ENCODE results near the gene MEAK7.

The MEAK7 gene, protein sequence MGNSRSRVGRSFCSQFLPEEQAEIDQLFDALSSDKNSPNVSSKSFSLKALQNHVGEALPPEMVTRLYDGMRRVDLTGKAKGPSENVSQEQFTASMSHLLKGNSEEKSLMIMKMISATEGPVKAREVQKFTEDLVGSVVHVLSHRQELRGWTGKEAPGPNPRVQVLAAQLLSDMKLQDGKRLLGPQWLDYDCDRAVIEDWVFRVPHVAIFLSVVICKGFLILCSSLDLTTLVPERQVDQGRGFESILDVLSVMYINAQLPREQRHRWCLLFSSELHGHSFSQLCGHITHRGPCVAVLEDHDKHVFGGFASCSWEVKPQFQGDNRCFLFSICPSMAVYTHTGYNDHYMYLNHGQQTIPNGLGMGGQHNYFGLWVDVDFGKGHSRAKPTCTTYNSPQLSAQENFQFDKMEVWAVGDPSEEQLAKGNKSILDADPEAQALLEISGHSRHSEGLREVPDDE

DNA sequence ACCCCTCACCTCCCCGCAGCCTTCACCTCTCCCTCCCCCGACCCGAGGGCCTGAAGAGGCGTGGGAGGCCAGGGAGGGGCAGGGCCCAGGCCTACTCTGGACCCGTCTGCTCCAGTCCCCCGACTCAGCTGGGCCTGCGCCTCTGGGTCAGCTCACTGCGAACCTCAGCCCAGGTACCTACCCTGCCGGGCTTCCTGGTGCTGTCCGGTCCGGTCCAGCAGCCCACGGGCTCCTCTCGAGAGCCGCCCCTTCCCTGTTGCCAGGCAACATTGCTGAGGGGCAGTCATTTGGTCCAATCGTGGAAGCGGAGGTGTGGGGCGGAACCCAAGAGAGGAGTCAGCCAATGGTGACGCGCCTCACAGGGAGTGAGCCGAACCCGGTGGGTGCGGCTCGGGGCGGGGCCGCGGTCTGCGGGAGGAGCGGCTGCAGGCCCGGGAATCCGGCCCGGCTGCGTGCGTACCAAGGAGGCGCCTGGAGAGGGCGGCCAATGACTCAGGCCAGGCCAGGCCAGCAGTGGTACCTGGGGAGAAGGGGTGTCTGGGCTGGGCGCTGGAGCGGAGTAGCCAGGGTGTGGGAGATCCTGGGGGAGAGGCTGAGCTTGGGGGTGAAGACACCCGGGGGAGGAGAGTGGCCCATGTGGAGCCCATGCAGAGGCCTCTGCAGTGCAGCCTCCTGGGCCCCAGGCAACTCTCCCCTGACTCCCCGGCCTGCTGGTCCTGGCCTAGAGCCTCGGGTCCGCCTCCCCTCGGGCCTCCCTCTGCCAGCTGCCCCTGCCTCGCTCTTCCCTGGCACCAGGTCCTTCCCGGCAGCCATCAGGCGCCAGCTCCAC is at the start of gene MEAK7:
Gene MEAK7, minus strand, starts transcription at position 240 of the 829 bp plus-strand sequence. CDS start 6,573 bp downstream, outside the sequence.
- DNase-seq (ENCODE audit: low spot score): peak; percentile 97

GRCh38 chr16:84553873-84554399 is 49.5 kb upstream of the MEAK7 start:
- no peak for DNase-seq (ENCODE audit: low spot score)

- no peak for DNase-seq (ENCODE audit: low spot score)
Observed at GRCh38 chr16:84552135-84552534, 47.7 kb upstream of the MEAK7 start.

DNA sequence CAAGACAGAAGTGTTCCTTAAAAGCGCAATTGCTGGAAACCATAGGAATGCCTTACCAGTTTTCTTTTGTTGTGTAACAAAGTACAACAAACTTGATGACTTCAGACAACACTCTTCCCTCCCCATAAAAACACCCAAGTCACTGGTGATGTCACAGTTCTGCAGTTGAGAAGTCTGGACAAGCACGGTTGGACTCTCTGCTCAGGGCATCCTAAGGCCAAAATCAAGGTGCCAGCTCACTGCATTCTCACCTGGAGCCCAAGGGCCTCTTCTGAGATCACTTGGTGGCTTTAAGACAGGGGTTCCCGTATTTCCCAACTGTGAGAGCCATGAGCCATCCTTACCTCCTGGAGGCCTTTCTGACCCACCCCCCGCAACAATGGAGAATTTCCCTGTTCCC is 45.6 kb upstream of the MEAK7 start:
- no peak for DNase-seq (ENCODE audit: low spot score)

- DNase-seq (ENCODE audit: low spot score): no peak
Observed at GRCh38 chr16:84548971-84549844, 44.7 kb upstream of the MEAK7 start.

- no peak for DNase-seq (ENCODE audit: low spot score)
Observed at GRCh38 chr16:84548508-84548907, 44.0 kb upstream of the MEAK7 start.

GRCh38 chr16:84547546-84548061 is 43.1 kb upstream of the MEAK7 start:
- no peak for DNase-seq (ENCODE audit: low spot score)

GRCh38 chr16:84546669-84547545 is 42.4 kb upstream of the MEAK7 start:
- no peak for DNase-seq (ENCODE audit: low spot score)

DNA sequence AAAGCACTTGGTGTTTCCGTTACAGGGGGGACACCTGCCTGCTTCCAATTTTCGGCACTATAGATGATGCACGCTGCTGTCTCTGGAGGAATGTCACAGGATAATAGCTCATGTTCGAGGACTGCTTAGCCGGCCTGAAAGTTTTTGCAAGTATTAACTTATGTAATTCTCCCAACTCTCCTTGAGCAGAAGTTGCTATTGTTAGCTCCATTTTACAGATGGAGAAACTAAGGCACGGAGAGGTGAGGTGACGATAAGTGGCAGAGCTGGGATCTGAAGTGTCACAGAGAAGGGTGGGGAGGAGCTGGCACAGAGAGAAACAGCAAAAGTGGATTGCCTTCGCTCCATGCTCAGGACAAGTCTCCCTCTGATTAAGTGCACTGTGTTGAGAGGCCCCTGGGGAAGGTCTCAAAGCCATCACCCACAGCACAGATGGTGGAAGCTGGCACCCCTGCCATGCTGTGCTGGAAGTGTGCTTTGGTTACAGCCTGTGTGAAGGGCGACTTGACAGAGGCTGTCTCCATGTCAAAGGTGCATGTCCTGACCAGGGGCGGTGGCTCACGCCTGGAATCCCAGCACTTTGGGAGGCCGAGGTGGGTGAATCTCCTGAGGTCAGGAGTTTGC is 40.8 kb upstream of the MEAK7 start:
- DNase-seq (ENCODE audit: low spot score): no peak

GRCh38 chr16:84544031-84544773 is 39.7 kb upstream of the MEAK7 start:
- DNase-seq (ENCODE audit: low spot score): no peak

DNA sequence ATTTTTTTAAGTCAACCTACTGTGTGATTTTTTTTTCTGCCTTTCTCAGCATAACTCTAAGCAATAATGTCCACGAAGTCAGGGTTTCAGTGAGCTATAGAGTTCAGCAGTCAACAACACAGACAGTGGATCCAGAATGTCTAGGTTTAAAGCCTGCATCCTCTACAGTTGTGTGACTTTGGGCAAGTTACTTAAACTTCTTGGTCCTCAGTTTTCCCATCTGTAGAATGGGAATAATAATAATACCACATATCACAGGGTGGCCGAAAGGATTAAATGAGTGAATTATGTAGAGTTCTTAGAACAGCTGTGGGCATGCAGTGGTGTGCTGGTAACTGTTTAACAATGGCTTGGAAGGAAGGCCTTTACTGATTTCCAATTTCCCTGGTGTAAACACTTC is 38.8 kb upstream of the MEAK7 start:
- DNase-seq (ENCODE audit: low spot score): no peak

GRCh38 chr16:84541999-84542817 is 37.7 kb upstream of the MEAK7 start:
- DNase-seq (ENCODE audit: low spot score): no peak

- no peak for DNase-seq (ENCODE audit: low spot score)
Observed at GRCh38 chr16:84540194-84540593, 35.7 kb upstream of the MEAK7 start.

DNA sequence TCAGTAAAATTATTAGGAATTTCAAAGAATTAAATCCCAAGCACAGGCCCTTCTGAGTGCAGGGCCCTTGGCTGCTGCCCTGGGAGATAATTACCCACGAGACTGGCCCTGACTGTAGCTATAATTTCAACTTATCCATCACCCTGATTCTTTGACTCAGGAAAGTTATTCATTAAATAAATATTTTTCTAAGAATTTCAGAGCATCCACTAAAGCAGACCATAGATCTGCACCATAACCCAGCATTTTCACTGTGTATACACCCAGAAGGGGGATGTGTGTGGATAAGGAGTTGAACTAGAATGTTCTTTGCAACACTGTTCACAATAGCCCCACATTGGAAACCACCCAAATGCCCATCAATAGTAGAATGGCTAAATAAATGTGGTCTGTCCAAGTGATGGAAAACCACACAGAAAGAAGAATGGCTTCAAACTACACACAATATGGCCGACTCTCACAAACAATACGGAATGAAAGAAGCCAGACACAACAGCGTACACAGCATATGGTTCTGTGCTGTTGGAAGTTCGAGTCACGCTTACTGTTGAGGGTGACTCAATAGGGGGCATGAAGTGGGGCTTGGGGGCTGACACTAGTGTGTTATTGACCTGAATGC is 33.9 kb upstream of the MEAK7 start:
- no peak for DNase-seq (ENCODE audit: low spot score)

DNA sequence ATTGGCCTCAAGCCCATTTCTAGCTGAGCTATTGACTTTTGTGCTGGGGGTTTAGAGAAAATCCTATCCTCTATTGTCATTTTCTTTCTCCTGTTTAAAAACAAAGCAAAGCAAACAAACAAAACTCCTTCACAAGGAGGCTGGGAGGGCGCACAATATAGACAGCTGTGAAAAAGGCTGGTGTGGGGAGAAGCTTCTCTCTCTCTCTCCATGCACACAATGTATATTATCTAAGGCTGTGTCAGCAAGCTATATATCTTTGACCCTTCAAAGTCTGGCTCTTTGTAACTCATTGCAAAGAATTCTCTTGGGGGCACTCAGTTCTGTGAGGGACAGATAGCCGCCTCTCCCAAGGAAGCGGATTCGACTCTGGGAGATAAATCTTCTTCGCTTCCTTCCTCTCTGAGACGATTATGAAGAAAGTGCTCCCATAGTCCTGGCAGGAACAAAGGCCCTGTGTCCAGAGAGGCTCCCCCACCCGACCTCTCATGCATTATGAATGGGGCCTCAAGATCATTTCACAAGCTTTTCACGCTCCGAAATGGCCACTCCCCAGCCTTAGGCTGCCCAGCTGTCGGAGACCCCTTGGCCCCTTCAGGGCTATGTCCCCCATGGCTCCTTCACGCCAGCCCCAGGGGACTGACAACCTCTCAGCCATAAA is 33.2 kb upstream of the MEAK7 start:
- DNase-seq (ENCODE audit: low spot score): no peak

DNA sequence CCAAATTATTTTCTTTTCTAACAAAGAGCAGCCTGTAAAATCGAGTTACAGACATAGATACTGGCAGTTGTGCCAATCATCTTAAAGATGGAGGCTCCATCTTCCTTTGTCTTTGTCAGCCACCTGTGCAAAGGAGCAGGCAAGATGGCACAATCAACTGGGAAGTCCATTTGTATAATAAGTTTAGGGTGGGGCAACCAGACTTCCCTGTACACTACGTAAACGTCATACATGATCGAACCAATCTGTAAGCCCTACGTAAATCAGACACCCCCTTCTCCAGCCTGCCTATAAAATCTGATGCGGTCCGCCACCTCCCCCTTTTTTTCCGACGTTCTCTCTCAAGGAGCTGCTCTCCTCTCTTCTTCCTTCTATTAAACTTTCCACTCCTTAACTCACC is 31.4 kb upstream of the MEAK7 start:
- no peak for DNase-seq (ENCODE audit: low spot score)

GRCh38 chr16:84535408-84535807 is 30.9 kb upstream of the MEAK7 start:
- DNase-seq (ENCODE audit: low spot score): no peak

- DNase-seq (ENCODE audit: low spot score): no peak
Observed at GRCh38 chr16:84534815-84535214, 30.4 kb upstream of the MEAK7 start.
